Measurements from ENCODE around the gene NEK8.

NEK8 gene

DNA sequence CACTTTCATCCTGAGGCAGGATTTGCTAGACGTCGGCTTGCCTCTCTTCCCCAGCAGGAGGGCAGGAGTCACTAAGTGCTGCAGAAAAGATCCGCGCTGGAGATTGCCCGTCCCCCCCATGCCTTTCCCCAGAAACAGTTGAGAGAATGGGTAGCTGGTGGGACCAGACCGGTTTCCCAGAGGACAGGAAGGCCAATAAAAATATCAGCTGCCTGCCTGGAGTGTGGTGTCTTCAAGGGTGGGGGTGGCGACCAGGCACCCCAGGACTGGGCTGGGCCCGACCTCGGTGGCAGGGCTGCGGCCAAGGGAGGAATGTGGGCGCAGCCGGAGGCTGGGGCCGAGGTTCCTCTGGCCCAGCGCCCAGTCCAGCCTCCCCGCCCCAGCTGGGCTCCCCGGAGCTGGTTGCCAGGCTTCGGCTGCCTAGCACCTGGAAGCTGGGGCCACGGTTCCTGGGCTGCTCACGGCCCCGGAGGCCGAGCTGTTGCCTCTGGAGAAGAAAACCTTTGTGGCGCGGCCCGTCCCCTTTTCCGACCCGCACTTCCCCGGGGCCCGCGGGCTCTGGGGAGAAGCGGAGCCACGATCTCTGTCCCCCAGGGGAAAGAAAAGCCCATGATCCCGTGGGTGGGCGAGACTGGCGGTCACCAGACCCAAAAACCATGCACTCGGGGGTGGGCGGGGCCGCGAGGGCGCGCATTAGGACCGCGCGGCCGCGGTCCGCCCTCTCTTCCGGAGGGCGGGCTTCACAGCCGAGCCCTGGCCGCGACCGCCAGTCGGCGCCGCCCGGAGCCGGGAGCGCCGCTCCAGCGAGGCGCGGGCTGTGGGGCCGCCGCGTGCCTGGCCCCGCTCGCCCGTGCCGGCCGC is 14.9 kb downstream of the NEK8 start, which contains the start of gene TRAF4:
TRAF4 (plus strand) TSS at position 769 of the 861 bp plus-strand sequence. CDS start 102 bp downstream, outside the sequence.
- H3K27ac Mint-ChIP-seq, result peak within 1 kb of the TSS; percentile 93
- peaks cover 51% of the 10 kb centered on the region for H3K36me3 Mint-ChIP-seq
- H3K4me3 Mint-ChIP-seq, result peak within 1 kb of the TSS; percentile 95
- no peaks in the 10 kb centered on the region for H3K9me3 Mint-ChIP-seq
- peaks cover 84% of the 10 kb centered on the region for H3K4me1 Mint-ChIP-seq
- no peaks in the 10 kb centered on the region for H3K27me3 Mint-ChIP-seq
- peak; percentile 84 for ATAC-seq

DNA sequence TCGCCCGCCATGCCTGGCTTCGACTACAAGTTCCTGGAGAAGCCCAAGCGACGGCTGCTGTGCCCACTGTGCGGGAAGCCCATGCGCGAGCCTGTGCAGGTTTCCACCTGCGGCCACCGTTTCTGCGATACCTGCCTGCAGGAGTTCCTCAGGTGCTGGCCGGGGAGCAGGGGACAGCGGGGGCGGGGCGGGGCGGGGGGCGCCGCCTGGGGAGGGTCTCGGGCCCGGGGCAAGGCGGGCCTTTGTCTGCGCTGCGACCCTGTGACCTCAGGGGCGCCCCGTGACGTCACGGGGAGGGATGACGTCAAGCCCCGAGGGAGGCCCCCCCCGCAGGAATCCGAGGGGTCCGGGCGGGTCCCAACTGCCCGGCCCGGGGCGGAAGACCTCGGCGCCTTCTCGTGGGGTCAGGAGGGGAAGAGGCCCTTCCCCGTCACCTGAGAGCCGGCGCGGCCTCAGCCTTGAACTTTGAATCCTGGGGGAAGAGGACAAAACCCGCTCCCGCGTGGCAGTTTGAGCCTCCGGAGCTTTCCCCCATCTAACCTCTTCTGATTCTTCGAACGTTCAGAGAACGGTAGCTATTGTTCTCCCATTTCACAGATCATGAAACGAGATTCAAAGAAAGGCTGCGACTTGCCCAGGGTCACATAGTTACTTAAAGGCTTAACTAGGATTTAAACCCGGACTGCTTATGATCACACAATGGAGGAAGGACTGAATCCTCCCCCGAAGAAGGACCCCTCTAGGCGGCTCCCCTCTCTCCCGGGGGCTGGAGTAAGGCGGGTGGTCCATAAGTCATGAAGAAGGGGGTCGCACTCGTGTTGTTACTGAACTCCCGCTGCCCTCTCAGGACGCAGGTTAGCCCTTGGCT is 15.8 kb downstream of the NEK8 start:
- peaks cover 84% of the 10 kb centered on the region for H3K4me1 Mint-ChIP-seq
- peak overlapping the region; percentile 93 for H3K27ac Mint-ChIP-seq
- H3K9me3 Mint-ChIP-seq, result no peaks in the 10 kb centered on the region
- H3K36me3 Mint-ChIP-seq, result peaks cover 60% of the 10 kb centered on the region
- peak overlapping the region; percentile 95 for H3K4me3 Mint-ChIP-seq
- ATAC-seq, result peak; percentile 54
- H3K27me3 Mint-ChIP-seq, result no peaks in the 10 kb centered on the region

DNA sequence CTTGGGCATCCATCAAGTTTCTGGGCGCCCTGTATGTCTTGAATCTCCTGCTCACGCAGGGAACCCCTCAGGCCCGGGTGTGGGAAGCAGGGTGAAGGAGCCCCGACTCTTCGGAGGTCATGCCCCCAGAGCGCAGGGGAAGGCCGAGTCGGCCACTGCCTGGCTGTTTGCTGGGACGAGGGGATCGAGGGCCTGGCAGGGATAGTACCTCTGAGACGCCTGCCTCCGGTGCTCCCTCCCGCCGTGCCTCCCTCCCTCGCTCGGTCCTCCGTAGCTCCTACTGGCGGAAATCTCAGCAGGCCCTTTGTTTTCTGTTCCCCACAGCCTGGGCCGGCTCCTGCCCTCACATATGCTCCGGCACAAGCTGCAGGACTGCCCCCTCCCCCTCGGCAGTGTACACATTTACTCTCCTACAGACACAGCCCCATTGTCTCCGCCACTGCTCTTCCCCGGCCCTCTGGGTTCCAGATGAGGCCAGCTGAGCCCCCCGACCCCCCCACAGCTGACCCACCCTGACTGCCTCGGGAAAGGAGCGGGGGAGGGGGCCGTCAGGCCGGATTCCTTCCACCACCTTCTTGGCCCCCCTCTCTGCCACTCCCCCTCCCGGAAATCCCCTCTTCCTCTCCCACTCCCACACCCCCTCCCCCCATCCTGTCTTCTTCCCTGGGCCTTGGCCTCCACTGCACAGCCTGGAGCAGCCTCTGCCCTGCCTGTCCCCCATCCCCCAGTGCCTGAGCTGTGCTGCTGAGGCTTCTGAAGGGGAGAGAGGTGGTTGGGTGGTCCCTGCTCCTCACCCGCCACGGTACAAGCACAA is 16.6 kb downstream of the NEK8 start:
- Mint-ChIP-seq H3K36me3 (peaks cover 61% of the 10 kb centered on the region), H3K27ac (peak overlapping the region; percentile 93), H3K4me1 (peaks cover 77% of the 10 kb centered on the region), H3K27me3 (no peaks in the 10 kb centered on the region), H3K4me3 (peak overlapping the region; percentile 95), H3K9me3 (no peaks in the 10 kb centered on the region)
- no peak for ATAC-seq

DNA sequence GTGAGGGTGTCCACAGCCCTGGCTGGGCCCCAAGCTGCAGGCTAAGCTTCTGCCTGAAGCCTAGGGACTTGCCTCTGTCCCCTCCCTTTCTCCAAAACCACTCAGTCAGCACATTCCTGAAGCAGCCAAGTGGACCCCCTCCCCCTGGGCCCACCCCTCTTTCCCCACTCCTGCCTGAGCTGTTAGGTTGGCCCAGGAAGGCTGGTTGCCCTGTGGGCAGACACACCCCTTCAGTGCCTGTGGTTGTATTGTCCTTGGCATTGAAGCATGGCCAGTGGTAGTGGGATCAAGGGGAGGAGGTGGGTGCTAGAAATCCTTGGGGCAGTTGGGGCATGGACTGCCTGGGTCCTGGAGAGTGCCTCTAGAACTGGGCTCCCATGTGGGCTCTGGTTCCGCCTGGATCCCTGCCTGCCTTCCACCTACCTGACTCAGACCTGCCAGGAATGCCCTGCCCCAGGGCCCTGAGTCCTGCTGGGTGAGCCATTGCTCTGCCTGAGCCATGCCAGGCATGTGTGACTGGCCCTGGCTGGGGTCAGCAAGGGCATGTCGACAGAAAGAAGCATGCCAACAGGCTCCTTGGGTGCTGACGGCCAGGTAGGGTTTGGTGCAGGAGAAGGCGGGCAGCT is 17.3 kb downstream of the NEK8 start:
- ATAC-seq, result no peak
- peak overlapping the region; percentile 93 for H3K27ac Mint-ChIP-seq

DNA sequence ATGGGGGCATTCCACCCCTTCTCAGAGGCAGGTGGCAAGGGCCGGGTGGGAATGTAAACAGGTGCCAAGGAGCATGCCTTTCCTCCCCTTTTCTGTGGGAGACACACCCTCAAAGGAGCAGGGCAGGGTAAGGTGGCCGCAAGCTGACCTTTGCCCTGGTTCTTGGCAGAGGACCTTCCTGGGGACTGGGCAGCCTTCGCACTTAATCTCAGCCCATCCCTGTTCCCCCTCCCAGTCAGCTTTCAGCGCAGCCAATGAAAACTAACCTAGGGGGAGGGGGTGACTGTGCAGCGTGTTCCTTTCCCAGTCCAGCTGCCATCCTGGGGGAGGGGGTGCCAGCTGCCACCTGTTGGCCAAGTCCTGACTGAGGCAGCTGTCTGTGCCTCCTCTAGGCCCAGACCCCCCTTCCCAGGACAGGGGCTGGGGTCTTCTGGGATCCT is 18.0 kb downstream of the NEK8 start:
- H3K4me3 Mint-ChIP-seq, result peak overlapping the region; percentile 95
- H3K4me1 Mint-ChIP-seq, result peaks cover 62% of the 10 kb centered on the region
- peaks cover 48% of the 10 kb centered on the region for H3K36me3 Mint-ChIP-seq
- H3K27me3 Mint-ChIP-seq, result no peaks in the 10 kb centered on the region
- peak overlapping the region; percentile 93 for H3K27ac Mint-ChIP-seq
- ATAC-seq, result no peak
- H3K9me3 Mint-ChIP-seq, result no peaks in the 10 kb centered on the region

More for the DNA sequence above, 17.3 kb downstream of the NEK8 start:
- Mint-ChIP-seq H3K4me3 (peak overlapping the region; percentile 95), H3K4me1 (peaks cover 70% of the 10 kb centered on the region), H3K27me3 (no peaks in the 10 kb centered on the region), H3K36me3 (peaks cover 54% of the 10 kb centered on the region), H3K9me3 (no peaks in the 10 kb centered on the region)

DNA sequence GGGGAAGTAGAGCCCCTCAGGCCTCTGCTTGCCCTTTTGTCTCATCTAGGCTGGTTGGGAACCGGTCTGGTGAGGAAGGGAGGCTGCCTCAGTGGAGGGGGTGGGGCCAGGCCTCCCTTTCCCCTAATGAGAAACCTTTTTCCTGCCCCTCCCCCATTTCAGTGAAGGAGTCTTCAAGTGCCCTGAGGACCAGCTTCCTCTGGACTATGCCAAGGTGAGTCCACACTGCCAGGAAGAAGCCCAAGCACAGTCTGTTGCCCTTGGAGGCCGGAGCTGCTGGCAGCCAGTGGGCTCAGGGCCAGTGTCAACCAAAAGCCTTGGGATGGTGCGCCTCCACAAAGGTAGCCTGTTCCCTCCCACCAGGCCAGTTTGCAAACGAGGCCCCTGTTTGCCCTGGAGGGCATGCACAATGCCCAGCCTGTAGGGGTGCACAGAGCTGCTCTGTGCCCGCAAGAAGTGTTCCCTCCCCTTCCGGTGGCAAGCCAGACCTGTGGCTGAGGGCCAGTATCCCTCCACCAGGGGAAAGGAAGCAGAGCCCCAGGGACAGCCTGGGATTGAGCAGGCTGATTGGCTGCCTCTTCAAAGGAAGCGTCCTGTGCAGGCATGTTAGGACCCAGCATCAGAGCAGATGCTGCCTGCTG is 18.6 kb downstream of the NEK8 start:
- peak overlapping the region; percentile 95 for H3K4me3 Mint-ChIP-seq
- H3K4me1 Mint-ChIP-seq, result peaks cover 57% of the 10 kb centered on the region
- no peak for ATAC-seq
- H3K27me3 Mint-ChIP-seq, result no peaks in the 10 kb centered on the region
- H3K9me3 Mint-ChIP-seq, result no peaks in the 10 kb centered on the region
- H3K27ac Mint-ChIP-seq, result peak overlapping the region; percentile 93
- H3K36me3 Mint-ChIP-seq, result peaks cover 48% of the 10 kb centered on the region

DNA sequence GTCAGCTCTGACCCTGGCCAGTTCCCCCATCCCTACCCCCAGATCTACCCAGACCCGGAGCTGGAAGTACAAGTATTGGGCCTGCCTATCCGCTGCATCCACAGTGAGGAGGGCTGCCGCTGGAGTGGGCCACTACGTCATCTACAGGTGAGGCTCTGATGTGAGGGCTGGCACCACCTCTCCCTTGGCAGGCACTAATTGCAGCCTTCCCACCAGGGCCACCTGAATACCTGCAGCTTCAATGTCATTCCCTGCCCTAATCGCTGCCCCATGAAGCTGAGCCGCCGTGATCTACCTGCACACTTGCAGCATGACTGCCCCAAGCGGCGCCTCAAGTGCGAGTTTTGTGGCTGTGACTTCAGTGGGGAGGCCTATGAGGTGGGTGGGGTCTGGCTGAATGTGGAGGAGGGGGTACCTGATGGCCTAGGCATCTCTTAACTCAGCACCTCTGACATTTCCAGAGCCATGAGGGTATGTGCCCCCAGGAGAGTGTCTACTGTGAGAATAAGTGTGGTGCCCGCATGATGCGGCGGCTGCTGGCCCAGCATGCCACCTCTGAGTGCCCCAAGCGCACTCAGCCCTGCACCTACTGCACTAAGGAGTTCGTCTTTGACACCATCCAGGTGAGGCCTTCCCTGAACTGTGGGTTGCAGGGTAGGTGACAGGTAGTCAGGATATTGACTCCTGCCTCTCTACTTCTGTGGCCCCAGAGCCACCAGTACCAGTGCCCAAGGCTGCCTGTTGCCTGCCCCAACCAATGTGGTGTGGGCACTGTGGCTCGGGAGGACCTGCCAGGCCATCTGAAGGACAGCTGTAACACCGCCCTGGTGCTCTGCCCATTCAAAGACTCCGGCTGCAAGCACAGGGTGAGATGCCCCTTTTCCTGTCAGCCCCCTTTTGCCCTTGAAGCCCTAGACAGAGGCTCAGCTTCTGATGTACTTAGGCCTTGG is 19.5 kb downstream of the NEK8 start:
- H3K4me1 Mint-ChIP-seq, result peaks cover 48% of the 10 kb centered on the region
- H3K27me3 Mint-ChIP-seq, result no peaks in the 10 kb centered on the region
- peak overlapping the region; percentile 93 for H3K27ac Mint-ChIP-seq

DNA sequence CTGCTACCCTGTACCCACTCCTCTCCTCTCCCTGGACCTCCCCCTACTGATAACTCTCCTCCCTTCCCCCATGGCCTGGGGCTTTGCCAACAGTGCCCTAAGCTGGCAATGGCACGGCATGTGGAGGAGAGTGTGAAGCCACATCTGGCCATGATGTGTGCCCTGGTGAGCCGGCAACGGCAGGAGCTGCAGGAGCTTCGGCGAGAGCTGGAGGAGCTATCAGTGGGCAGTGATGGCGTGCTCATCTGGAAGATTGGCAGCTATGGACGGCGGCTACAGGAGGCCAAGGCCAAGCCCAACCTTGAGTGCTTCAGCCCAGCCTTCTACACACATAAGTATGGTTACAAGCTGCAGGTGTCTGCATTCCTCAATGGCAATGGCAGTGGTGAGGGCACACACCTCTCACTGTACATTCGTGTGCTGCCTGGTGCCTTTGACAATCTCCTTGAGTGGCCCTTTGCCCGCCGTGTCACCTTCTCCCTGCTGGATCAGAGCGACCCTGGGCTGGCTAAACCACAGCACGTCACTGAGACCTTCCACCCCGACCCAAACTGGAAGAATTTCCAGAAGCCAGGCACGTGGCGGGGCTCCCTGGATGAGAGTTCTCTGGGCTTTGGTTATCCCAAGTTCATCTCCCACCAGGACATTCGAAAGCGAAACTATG is 20.4 kb downstream of the NEK8 start:
- peaks cover 48% of the 10 kb centered on the region for H3K36me3 Mint-ChIP-seq
- H3K27me3 Mint-ChIP-seq, result no peaks in the 10 kb centered on the region
- no peak for ATAC-seq
- H3K4me1 Mint-ChIP-seq, result peaks cover 44% of the 10 kb centered on the region
- peak overlapping the region; percentile 93 for H3K27ac Mint-ChIP-seq
- no peaks in the 10 kb centered on the region for H3K9me3 Mint-ChIP-seq
- peak overlapping the region; percentile 95 for H3K4me3 Mint-ChIP-seq

More for the DNA sequence above, 19.5 kb downstream of the NEK8 start:
- ATAC-seq, result no peak
- H3K4me3 Mint-ChIP-seq, result peak overlapping the region; percentile 95
- peaks cover 48% of the 10 kb centered on the region for H3K36me3 Mint-ChIP-seq
- H3K9me3 Mint-ChIP-seq, result no peaks in the 10 kb centered on the region

DNA sequence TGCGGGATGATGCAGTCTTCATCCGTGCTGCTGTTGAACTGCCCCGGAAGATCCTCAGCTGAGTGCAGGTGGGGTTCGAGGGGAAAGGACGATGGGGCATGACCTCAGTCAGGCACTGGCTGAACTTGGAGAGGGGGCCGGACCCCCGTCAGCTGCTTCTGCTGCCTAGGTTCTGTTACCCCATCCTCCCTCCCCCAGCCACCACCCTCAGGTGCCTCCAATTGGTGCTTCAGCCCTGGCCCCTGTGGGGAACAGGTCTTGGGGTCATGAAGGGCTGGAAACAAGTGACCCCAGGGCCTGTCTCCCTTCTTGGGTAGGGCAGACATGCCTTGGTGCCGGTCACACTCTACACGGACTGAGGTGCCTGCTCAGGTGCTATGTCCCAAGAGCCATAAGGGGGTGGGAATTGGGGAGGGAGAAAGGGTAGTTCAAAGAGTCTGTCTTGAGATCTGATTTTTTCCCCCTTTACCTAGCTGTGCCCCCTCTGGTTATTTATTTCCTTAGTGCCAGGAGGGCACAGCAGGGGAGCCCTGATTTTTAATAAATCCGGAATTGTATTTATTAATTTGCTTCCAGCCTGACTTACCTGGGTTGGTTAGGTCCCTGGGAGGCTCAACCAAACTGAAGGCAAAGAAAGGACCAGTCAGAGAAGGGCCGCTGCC is 21.1 kb downstream of the NEK8 start:
- Mint-ChIP-seq H3K4me1 (peaks cover 44% of the 10 kb centered on the region), H3K4me3 (peak overlapping the region; percentile 95), H3K36me3 (peaks cover 46% of the 10 kb centered on the region), H3K9me3 (no peaks in the 10 kb centered on the region), H3K27ac (no peak overlapping the region), H3K27me3 (no peaks in the 10 kb centered on the region)
- ATAC-seq, result peak; percentile 1

DNA sequence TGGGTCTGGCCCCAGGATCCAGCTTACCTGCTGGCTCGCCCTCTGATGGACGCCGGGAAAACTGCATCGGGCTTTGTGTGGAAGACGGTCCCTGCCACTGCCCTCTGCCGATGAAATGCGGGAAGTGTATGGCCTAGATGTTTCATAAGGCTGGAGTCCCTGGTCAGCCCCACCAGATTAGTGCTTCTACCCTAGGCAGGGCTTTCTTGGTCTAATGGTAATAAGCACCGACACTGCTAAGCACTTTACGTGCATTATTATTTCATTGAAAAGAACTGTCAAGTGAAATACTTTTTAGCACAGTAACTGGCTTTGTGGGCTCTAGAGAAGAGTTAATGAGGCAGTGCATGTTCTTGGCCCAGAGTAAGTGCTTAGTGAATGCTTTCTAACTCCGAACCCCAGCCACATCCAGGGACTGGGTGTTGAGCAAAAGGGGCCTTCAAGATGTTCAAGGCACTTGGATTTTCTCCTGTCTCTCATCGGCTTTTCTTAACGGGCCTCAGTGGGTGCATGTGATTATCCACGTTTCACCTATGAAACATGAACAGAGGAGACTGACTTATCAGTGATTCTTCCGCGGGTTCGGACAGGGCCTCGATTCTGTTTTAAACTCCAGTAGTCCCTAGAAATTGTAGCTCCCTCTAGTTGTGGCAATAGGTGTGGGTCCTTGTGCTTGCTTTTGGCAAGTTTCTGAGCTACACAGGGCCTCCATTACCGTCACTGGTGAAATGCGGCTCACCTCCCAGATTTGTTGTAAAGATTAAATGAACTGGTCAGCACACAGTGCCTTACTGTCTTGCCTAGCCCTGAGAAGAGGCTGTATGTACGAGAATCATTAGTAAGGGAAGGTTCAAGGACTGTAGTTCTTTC is 21.8 kb downstream of the NEK8 start:
- peak; percentile 85 for ATAC-seq
- peaks cover 39% of the 10 kb centered on the region for H3K36me3 Mint-ChIP-seq
- no peak overlapping the region for H3K27ac Mint-ChIP-seq
- peak overlapping the region; percentile 4 for H3K4me3 Mint-ChIP-seq
- peaks cover 40% of the 10 kb centered on the region for H3K4me1 Mint-ChIP-seq
- H3K9me3 Mint-ChIP-seq, result no peaks in the 10 kb centered on the region
- no peaks in the 10 kb centered on the region for H3K27me3 Mint-ChIP-seq

DNA sequence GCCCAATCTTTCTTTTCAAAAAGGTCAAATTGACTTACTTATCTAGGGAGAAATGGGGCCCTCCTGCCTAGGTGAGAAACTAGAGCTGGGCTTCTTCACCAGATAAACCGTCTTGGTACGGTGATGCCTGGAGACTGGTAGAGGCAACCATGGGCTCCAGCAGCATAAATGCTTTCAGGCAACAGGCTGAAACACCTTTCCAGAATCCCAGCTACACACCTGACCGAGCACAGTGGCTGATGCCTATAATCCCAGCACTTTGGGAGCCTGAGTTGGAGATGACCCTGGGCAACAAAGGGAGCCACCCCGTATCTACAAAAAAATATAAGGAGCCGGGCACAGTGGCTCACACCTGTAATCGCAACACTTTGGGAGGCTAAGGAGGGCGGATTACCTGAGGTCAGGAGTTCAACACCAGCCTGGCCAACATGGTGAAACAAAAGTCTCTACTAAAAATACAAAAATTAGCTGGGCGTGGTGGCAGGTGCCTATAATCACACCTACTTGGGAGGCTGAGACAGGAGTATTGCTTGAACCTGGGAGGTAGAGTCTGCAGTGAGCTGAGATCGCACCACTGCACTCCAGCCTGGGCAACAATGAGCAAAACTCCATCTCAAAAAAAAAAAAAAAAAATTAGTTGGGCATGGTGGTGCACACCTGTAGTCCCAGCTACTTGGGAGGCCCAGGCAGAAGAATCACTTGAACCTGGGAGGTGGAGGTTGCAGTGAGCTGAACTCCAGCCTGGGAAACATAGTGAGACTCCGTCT is 23.2 kb downstream of the NEK8 start:
- Mint-ChIP-seq H3K4me3 (no peak overlapping the region), H3K9me3 (no peaks in the 10 kb centered on the region), H3K36me3 (peaks cover 33% of the 10 kb centered on the region), H3K27ac (no peak overlapping the region), H3K4me1 (peaks cover 35% of the 10 kb centered on the region), H3K27me3 (no peaks in the 10 kb centered on the region)
- no peak for ATAC-seq

Data from stimulated activated memory B cell treated with anti-CD40 and anti-IgM and Interleukin-4, amounts not matched to agents 10 μg/mL and 1 μg/mL and 100 μg/mL, for 72 hours (primary cell).